HEK293 (cell line): Measurements from ENCODE around the gene PDE4D.

ENCODE experiments used
- CTCF ChIA-PET: fragments of 350-600 bp; formaldehyde crosslinking; extraction: SDS; loops from one replicate; lab custom pipeline; 2021; ENCODE audit warnings: antibody characterized with exemption; lab: Yijun Ruan, JAX
- POLR2A ChIA-PET: fragments of 300-600 bp; formaldehyde crosslinking; extraction: SDS; loops from one replicate; lab custom pipeline; 2020; ENCODE audit warnings: antibody characterized with exemption, inconsistent platforms; lab: Yijun Ruan, JAX
- H3K27ac ChIP-seq: fragments of 200-500 bp; sonication (Bioruptor generic); 2 replicates; pipeline ENCODE4 v1.5.1; 2014; ENCODE audit warnings: low read depth, low read length, control low read depth, inconsistent platforms; ENCODE audit errors: extremely low read depth
- H3K36me3 ChIP-seq, 2 experiments: fragments of 200-500 bp in 1 of 2; sonication (Bioruptor generic) in 1 of 2; 1 replicate in 1 of 2; 2 replicates in 1 of 2; pipeline ENCODE4 v1.5.1; 2014 to 2017; ENCODE audit warnings: inconsistent platforms in 2 of 2, low read length in 2 of 2; ENCODE audit not compliant: control insufficient read depth in 2 of 2, insufficient read depth in 1 of 2
- H3K4me1 ChIP-seq: fragments of 200-500 bp; sonication (Bioruptor generic); 2 replicates; pipeline ENCODE4 v1.5.1; 2014; ENCODE audit warnings: mild to moderate bottlenecking, low read length, inconsistent platforms; ENCODE audit not compliant: control insufficient read depth, insufficient read depth
- H3K4me3 ChIP-seq: 2 replicates; pipeline ENCODE4 v1.5.1; 2011; ENCODE audit warnings: low read depth, mild to moderate bottlenecking, control low read depth, low read length, moderate library complexity
- H3K9me3 ChIP-seq: fragments of 200-500 bp; sonication (Bioruptor generic); 2 replicates; pipeline ENCODE4 v1.5.1; 2014; ENCODE audit warnings: low read depth, low read length, inconsistent platforms; ENCODE audit not compliant: control insufficient read depth, insufficient read depth
- KLF8 ChIP-seq: fragments of 450-650 bp; formaldehyde crosslinking; IDR thresholded peaks from 2 replicates; pipeline ENCODE4 v1.5.1; 2016; ENCODE audit warnings: missing biosample characterization, missing genetic modification characterization
- KLF9 ChIP-seq: fragments of 450-650 bp; formaldehyde crosslinking; IDR thresholded peaks from 2 replicates; pipeline ENCODE4 v1.5.1; 2016; ENCODE audit warnings: missing biosample characterization, missing genetic modification characterization, low read depth
- MZF1 ChIP-seq: fragments of 450-650 bp; formaldehyde crosslinking; IDR thresholded peaks from 2 replicates; pipeline ENCODE4 v1.5.1; 2017; ENCODE audit warnings: missing biosample characterization, missing genetic modification characterization, borderline replicate concordance
- OSR2 ChIP-seq: fragments of 450-650 bp; formaldehyde crosslinking; IDR thresholded peaks from 2 replicates; pipeline ENCODE4 v1.5.1; 2016; ENCODE audit warnings: missing biosample characterization, missing genetic modification characterization
- OVOL3 ChIP-seq: fragments of 450-650 bp; formaldehyde crosslinking; IDR thresholded peaks from 2 replicates; pipeline ENCODE4 v1.5.1; 2016; ENCODE audit warnings: missing biosample characterization, missing genetic modification characterization
- PRDM1 ChIP-seq: fragments of 450-650 bp; formaldehyde crosslinking; IDR thresholded peaks from 2 replicates; pipeline ENCODE4; 2016; ENCODE audit warnings: missing biosample characterization, missing genetic modification characterization
- PRDM6 ChIP-seq: fragments of 450-650 bp; formaldehyde crosslinking; IDR thresholded peaks from 2 replicates; pipeline ENCODE4 v1.5.1; 2017; ENCODE audit warnings: missing biosample characterization, missing genetic modification characterization
- SP3 ChIP-seq: fragments of 450-650 bp; formaldehyde crosslinking; IDR thresholded peaks from 2 replicates; pipeline ENCODE4 v1.5.1; 2016; ENCODE audit warnings: missing biosample characterization, missing genetic modification characterization
- TCF7L2 ChIP-seq: IDR thresholded peaks from 2 replicates; pipeline ENCODE4 v1.6.1; 2011; ENCODE audit warnings: low read depth, mild to moderate bottlenecking, inconsistent platforms, low read length, moderate library complexity, borderline replicate concordance
- ZBTB49 ChIP-seq: fragments of 450-650 bp; formaldehyde crosslinking; IDR thresholded peaks from 2 replicates; pipeline ENCODE4 v1.5.1; 2016; ENCODE audit warnings: missing biosample characterization, missing genetic modification characterization, low read depth
- ZBTB7A ChIP-seq: fragments of 450-650 bp; formaldehyde crosslinking; IDR thresholded peaks from 2 replicates; pipeline ENCODE4 v1.5.1; 2016; ENCODE audit warnings: low read depth, missing biosample characterization, missing genetic modification characterization
- ZBTB8A ChIP-seq: fragments of 450-650 bp; formaldehyde crosslinking; IDR thresholded peaks from 2 replicates; pipeline ENCODE4 v1.5.1; 2016; ENCODE audit warnings: missing biosample characterization, missing genetic modification characterization
- ZEB2 ChIP-seq: fragments of 450-650 bp; formaldehyde crosslinking; IDR thresholded peaks from 2 replicates; pipeline ENCODE4 v1.5.1; 2016; ENCODE audit warnings: missing biosample characterization, missing genetic modification characterization
- ZNF175 ChIP-seq: fragments of 450-650 bp; formaldehyde crosslinking; IDR thresholded peaks from 2 replicates; pipeline ENCODE4 v1.5.1; 2016; ENCODE audit warnings: missing biosample characterization, missing genetic modification characterization
- ZNF184 ChIP-seq: fragments of 450-650 bp; IDR thresholded peaks from 2 replicates; pipeline ENCODE4 v1.5.1; 2018; ENCODE audit warnings: missing biosample characterization, mild to moderate bottlenecking, missing genetic modification characterization
- ZNF223 ChIP-seq: fragments of 450-650 bp; formaldehyde crosslinking; IDR thresholded peaks from 2 replicates; pipeline ENCODE4 v1.5.1; 2016; ENCODE audit warnings: missing biosample characterization, missing genetic modification characterization
- ZNF266 ChIP-seq: fragments of 450-650 bp; formaldehyde crosslinking; IDR thresholded peaks from 2 replicates; pipeline ENCODE4 v1.5.1; 2016; ENCODE audit warnings: missing biosample characterization, missing genetic modification characterization, low read depth
- ZNF335 ChIP-seq: fragments of 450-650 bp; formaldehyde crosslinking; conservative IDR thresholded peaks from 2 replicates; pipeline ENCODE4 v1.5.1; 2016; ENCODE audit warnings: missing biosample characterization, missing genetic modification characterization
- ZNF341 ChIP-seq: fragments of 450-650 bp; formaldehyde crosslinking; IDR thresholded peaks from 2 replicates; pipeline ENCODE4; 2016; ENCODE audit warnings: low read depth, missing biosample characterization, missing genetic modification characterization
- ZNF416 ChIP-seq: fragments of 450-650 bp; formaldehyde crosslinking; IDR thresholded peaks from 2 replicates; pipeline ENCODE4 v1.5.1; 2016; ENCODE audit warnings: missing biosample characterization, missing genetic modification characterization
- ZNF560 ChIP-seq: fragments of 450-650 bp; formaldehyde crosslinking; IDR thresholded peaks from 2 replicates; pipeline ENCODE4 v1.5.1; 2017; ENCODE audit warnings: missing biosample characterization, missing genetic modification characterization, borderline replicate concordance
- ZNF626 ChIP-seq: fragments of 450-650 bp; sonication (Bioruptor Pico); formaldehyde crosslinking; IDR thresholded peaks from 2 replicates; pipeline ENCODE4 v1.5.1; 2018; ENCODE audit warnings: missing biosample characterization, missing genetic modification characterization, inconsistent platforms
- ZNF701 ChIP-seq: fragments of 450-650 bp; formaldehyde crosslinking; IDR thresholded peaks from 2 replicates; pipeline ENCODE4 v1.5.1; 2016; ENCODE audit warnings: missing biosample characterization, missing genetic modification characterization
- ZNF830 ChIP-seq: fragments of 450-650 bp; IDR thresholded peaks from 2 replicates; pipeline ENCODE4 v1.5.0; 2018; ENCODE audit warnings: missing biosample characterization, missing genetic modification characterization, low read depth, mild to moderate bottlenecking, moderate library complexity
- TF ChIP-seq, protein P1 (sequence below): fragments of 450-650 bp; formaldehyde crosslinking; IDR thresholded peaks from 2 replicates; pipeline ENCODE4 v1.5.1; 2016; ENCODE audit warnings: missing biosample characterization, missing genetic modification characterization
- TF ChIP-seq, protein P2 (sequence below): fragments of 450-650 bp; formaldehyde crosslinking; IDR thresholded peaks from 2 replicates; pipeline ENCODE4 v1.5.1; 2016; ENCODE audit warnings: missing biosample characterization, missing genetic modification characterization
- TF ChIP-seq, protein P3 (sequence below): fragments of 450-650 bp; formaldehyde crosslinking; IDR thresholded peaks from 2 replicates; pipeline ENCODE4 v1.5.1; 2016; ENCODE audit warnings: missing biosample characterization, missing genetic modification characterization

Gene PDE4D

GRCh38 chr5:59592101-59592500 lies 301.4 kb downstream of the PDE4D start:
- H3K9me3 ChIP-seq: no peaks in the 10 kb centered on the region
- ChIA-PET POLR2A (no interaction called here), CTCF (interaction anchor here (1.0 kb wide), 1 partner anchor 9 kb away, joined by 3 read pairs; no protein-coding TSS in a partner anchor)
- H3K4me3 ChIP-seq: no peak overlapping the region
- peaks cover 14% of the 10 kb centered on the region for H3K4me1 ChIP-seq
- H3K27ac ChIP-seq: no peak overlapping the region
- H3K36me3 ChIP-seq: no peaks in the 10 kb centered on the region
- no peak for TF ChIP-seq KLF9 (tag by site-specific recombination)
- no peak for TF ChIP-seq ZNF175 (tag by site-specific recombination)
- no peak for TF ChIP-seq ZBTB49 (tag by site-specific recombination)
- TF ChIP-seq ZNF560 (tag by site-specific recombination): no peak
- TF ChIP-seq, protein P1, sequence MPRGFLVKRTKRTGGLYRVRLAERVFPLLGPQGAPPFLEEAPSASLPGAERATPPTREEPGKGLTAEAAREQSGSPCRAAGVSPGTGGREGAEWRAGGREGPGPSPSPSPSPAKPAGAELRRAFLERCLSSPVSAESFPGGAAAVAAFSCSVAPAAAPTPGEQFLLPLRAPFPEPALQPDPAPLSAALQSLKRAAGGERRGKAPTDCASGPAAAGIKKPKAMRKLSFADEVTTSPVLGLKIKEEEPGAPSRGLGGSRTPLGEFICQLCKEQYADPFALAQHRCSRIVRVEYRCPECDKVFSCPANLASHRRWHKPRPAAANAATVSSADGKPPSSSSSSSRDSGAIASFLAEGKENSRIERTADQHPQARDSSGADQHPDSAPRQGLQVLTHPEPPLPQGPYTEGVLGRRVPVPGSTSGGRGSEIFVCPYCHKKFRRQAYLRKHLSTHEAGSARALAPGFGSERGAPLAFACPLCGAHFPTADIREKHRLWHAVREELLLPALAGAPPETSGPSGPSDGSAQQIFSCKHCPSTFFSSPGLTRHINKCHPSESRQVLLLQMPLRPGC: peak; percentile 71; the same call in 1 of the 2 replicates
- TF ChIP-seq OSR2: 0 out of 2 replicates have a peak, but pooled peaks have one; percentile 16
- TF ChIP-seq, protein P2, sequence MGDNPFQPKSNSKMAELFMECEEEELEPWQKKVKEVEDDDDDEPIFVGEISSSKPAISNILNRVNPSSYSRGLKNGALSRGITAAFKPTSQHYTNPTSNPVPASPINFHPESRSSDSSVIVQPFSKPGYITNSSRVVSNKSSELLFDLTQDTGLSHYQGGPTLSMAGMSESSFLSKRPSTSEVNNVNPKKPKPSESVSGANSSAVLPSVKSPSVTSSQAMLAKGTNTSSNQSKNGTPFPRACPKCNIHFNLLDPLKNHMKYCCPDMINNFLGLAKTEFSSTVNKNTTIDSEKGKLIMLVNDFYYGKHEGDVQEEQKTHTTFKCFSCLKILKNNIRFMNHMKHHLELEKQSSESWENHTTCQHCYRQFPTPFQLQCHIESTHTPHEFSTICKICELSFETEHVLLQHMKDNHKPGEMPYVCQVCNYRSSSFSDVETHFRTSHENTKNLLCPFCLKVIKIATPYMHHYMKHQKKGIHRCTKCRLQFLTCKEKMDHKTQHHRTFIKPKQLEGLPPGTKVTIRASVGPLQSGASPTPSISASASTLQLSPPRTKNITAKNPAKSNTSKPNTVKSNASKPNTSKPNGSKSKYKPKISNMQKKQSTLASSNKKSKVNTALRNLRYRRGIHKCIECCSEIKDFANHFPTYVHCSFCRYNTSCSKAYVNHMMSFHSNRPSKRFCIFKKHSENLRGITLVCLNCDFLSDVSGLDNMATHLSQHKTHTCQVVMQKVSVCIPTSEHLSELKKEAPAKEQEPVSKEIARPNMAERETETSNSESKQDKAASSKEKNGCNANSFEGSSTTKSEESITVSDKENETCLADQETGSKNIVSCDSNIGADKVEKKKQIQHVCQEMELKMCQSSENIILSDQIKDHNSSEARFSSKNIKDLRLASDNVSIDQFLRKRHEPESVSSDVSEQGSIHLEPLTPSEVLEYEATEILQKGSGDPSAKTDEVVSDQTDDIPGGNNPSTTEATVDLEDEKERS (tag by site-specific recombination): no peak
- no peak for TF ChIP-seq ZEB2 (tag by site-specific recombination)
- no peak for TF ChIP-seq ZNF626 (tag by site-specific recombination)
- no peak for TF ChIP-seq ZBTB8A
- TF ChIP-seq ZNF416 (tag by site-specific recombination): no peak
- TF ChIP-seq SP3 (tag by site-specific recombination): no peak
- TF ChIP-seq, protein P3, sequence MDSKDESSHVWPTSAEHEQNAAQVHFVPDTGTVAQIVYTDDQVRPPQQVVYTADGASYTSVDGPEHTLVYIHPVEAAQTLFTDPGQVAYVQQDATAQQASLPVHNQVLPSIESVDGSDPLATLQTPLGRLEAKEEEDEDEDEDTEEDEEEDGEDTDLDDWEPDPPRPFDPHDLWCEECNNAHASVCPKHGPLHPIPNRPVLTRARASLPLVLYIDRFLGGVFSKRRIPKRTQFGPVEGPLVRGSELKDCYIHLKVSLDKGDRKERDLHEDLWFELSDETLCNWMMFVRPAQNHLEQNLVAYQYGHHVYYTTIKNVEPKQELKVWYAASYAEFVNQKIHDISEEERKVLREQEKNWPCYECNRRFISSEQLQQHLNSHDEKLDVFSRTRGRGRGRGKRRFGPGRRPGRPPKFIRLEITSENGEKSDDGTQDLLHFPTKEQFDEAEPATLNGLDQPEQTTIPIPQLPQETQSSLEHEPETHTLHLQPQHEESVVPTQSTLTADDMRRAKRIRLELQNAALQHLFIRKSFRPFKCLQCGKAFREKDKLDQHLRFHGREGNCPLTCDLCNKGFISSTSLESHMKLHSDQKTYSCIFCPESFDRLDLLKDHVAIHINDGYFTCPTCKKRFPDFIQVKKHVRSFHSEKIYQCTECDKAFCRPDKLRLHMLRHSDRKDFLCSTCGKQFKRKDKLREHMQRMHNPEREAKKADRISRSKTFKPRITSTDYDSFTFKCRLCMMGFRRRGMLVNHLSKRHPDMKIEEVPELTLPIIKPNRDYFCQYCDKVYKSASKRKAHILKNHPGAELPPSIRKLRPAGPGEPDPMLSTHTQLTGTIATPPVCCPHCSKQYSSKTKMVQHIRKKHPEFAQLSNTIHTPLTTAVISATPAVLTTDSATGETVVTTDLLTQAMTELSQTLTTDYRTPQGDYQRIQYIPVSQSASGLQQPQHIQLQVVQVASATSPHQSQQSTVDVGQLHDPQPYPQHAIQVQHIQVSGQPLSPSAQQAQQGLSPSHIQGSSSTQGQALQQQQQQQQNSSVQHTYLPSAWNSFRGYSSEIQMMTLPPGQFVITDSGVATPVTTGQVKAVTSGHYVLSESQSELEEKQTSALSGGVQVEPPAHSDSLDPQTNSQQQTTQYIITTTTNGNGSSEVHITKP (tag by site-specific recombination): no peak
- TF ChIP-seq KLF8 (tag by site-specific recombination): no peak
- TF ChIP-seq ZNF830 (tag by site-specific recombination): no peak
- TF ChIP-seq PRDM6: peak; percentile 30; the same call in 1 of the 2 replicates
- TF ChIP-seq ZNF335: no peak
- no peak for TF ChIP-seq MZF1 (tag by site-specific recombination)
- TF ChIP-seq ZNF341 (tag by site-specific recombination): 0 out of 2 replicates have a peak, but pooled peaks have one; percentile 33
- no peak for TF ChIP-seq ZBTB7A (tag by site-specific recombination)
- no peak for TF ChIP-seq OVOL3
- TF ChIP-seq PRDM1: 0 out of 2 replicates have a peak, but pooled peaks have one; percentile 30
- peak; percentile 76; the same call in 1 of the 2 replicates for TF ChIP-seq TCF7L2
- TF ChIP-seq ZNF701 (tag by site-specific recombination): no peak
- TF ChIP-seq ZNF223 (tag by site-specific recombination): no peak
- TF ChIP-seq ZNF266: no peak
- no peak for TF ChIP-seq ZNF184 (tag by site-specific recombination)
